Prostate gland (tissue), 2 donors: ENCODE results near the gene TBC1D2. TPM values are rescaled to one million over a fixed set of nuclear protein-coding genes. Genes with fewer than 3 reads are reported as not detected.
A peak's percentile ranks its signal among the peaks of the same experiment; 100 is the strongest.

Experiments used
- DNase-seq: peaks from one replicate; pipeline ENCODE4 v3.0.0-alpha.2; 2019; ENCODE audit warnings: low spot score
- H3K27ac ChIP-seq, 2 donors: fragments of 200-600 bp; sonication (generic); 2 replicates each; pipeline ENCODE4 v1.5.1; 2017 to 2019
- H3K27me3 ChIP-seq: fragments of 200-600 bp; sonication (generic); replicated peaks from 2 replicates; pipeline ENCODE4 v1.5.1; 2019; ENCODE audit not compliant: insufficient read depth
- H3K36me3 ChIP-seq, 2 donors: fragments of 200-600 bp; sonication (generic); 1 replicate in 1 of 2; 2 replicates in 1 of 2; pipeline versions ENCODE4 v1.5.1 to v1.8.1; 2017 to 2019
- H3K4me1 ChIP-seq: fragments of 200-600 bp; sonication (generic); replicated peaks from 2 replicates; pipeline ENCODE4 v1.5.1; 2019
- H3K4me3 ChIP-seq, 2 donors: fragments of 200-600 bp; sonication (generic); 2 replicates each; pipeline ENCODE4 v1.5.1; 2017 to 2019
- H3K9me3 ChIP-seq: fragments of 200-600 bp; sonication (generic); 2 replicates; pipeline ENCODE4 v1.5.1; 2017
- POLR2A ChIP-seq: fragments of 450-650 bp; IDR thresholded peaks from one replicate; pipeline ENCODE4 v1.6.1; 2016; ENCODE audit warnings: antibody characterized with exemption, mild to moderate bottlenecking
- POLR2AphosphoS5 ChIP-seq: sonication (generic); formaldehyde crosslinking; IDR thresholded peaks from one replicate; pipeline ENCODE4 v1.6.1; 2017; ENCODE audit warnings: antibody characterized with exemption
- WGBS: methylation state at CpG from one replicate; pipeline ENCODE4 v1.1.5; 2018; 5-methylcytosine and 5-hydroxymethylcytosine counted together
- intact Hi-C: fragments of 100-400 bp; cut with DNase I; formaldehyde crosslinking; loops from one replicate; pipeline ENCODE4 v1.14.2; 2022
- total RNA-seq, 2 donors: library from RNA; depleted of rRNA; stranded (reverse); fragments of >200 nt; gene quantifications; one replicate each; pipeline ENCODE4 v1.1.0, GENCODE V29; 2016
- TF ChIP-seq, protein P1 (sequence below), 4 experiments: fragments of 200-600 bp in 2 of 4; fragments of 450-650 bp in 2 of 4; sonication (generic) in 2 of 4; IDR thresholded peaks; 1 replicate in 3 of 4; 2 replicates in 1 of 4; pipeline ENCODE4 v1.5.1; 2016 to 2019; ENCODE audit warnings: antibody characterized with exemption in 4 of 4, mild to moderate bottlenecking in 2 of 4, moderate library complexity in 2 of 4

TBC1D2 gene
- total RNA-seq, 2 donors from 2014 or later = 18.4 to 18.8 TPM

DNA sequence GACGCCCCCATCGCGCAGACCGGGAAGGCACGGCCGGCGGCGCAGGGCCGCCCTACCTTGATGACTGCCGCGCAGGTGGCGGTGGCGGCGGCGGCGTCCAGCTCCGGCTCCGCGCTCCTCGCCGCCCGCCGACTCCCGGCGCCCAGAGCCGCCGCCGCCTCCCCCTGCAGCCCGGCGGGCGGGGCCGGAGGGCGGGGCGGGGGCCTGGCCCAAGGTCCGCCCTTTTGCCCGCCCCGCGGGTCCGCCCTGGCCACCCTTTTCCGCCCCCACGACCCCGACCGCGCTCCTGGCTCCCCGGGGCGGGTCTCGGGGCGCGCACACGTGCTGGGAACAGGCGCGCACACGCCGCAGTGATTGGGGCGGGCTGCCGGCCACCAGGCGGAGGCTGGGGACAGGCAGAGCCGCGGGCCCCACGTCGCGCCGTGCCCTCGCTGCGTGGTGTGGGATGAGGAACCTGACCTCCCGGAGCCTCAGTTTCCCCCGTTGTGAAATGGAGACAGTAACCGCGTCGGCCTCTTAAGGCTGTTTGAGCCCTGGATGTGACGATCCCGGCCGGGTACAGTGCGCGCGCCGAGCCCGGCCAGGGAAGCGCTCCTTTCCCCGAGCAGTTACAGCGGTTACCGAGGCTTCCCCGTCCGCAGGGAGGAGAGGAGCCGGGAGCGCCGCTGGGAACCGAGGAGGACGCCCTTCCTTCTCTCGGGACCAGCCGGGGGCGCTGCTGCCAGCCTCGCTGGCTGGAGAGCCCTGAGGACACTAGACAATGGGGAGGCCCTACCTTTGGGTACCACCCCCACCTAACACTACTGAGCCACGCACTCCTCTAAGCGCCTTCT lies 62.7 kb downstream of the TBC1D2 start, which contains the start of gene CORO2A:
Gene CORO2A (minus strand): TSS at position 135 of the 833 bp plus-strand sequence. CDS start 34,977 bp downstream, outside the sequence.
- Histone ChIP-seq H3K4me3 (peak within 1 kb of the TSS; percentile 61 to 63), H3K27ac (peak within 1 kb of the TSS; percentile 93 to 94), H3K36me3 (no peaks in the 10 kb centered on the region), H3K27me3 (no peaks in the 10 kb centered on the region), H3K4me1 (peaks cover 2% of the 10 kb centered on the region), H3K9me3 (no peaks in the 10 kb centered on the region)
- intact Hi-C loops = loop anchor here (10.0 kb wide), 1 partner anchor 118 kb away; no protein-coding TSS in a partner anchor
- TF ChIP-seq, protein P1, sequence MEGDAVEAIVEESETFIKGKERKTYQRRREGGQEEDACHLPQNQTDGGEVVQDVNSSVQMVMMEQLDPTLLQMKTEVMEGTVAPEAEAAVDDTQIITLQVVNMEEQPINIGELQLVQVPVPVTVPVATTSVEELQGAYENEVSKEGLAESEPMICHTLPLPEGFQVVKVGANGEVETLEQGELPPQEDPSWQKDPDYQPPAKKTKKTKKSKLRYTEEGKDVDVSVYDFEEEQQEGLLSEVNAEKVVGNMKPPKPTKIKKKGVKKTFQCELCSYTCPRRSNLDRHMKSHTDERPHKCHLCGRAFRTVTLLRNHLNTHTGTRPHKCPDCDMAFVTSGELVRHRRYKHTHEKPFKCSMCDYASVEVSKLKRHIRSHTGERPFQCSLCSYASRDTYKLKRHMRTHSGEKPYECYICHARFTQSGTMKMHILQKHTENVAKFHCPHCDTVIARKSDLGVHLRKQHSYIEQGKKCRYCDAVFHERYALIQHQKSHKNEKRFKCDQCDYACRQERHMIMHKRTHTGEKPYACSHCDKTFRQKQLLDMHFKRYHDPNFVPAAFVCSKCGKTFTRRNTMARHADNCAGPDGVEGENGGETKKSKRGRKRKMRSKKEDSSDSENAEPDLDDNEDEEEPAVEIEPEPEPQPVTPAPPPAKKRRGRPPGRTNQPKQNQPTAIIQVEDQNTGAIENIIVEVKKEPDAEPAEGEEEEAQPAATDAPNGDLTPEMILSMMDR (IDR thresholded peaks at IDR 0.05) = peak; percentile 20 to 58 (median 40)
- TF ChIP-seq POLR2AphosphoS5 = no peak
- TF ChIP-seq POLR2A = peak; percentile 63
- DNase-seq = peak; percentile 79
- WGBS = under 1% methylated on average over 40 of the region's 95 CpGs

GRCh38 chr9:98191671-98192502 lies 63.6 kb downstream of the TBC1D2 start:
- intact Hi-C loops = loop anchor here (10.0 kb wide), 1 partner anchor 117 kb away; no protein-coding TSS in a partner anchor
- TF ChIP-seq, protein P1 (IDR thresholded peaks at IDR 0.05) = no peak
- TF ChIP-seq POLR2AphosphoS5 (no peak), POLR2A (no peak)
- 22% methylated on average over 11 of the region's 47 CpGs for WGBS

GRCh38 chr9:98191181-98191608 lies 64.3 kb downstream of the TBC1D2 start:
- H3K4me1 ChIP-seq = peaks cover 2% of the 10 kb centered on the region
- no peaks in the 10 kb centered on the region for H3K36me3 ChIP-seq
- no peaks in the 10 kb centered on the region for H3K27me3 ChIP-seq
- no peak for DNase-seq
- H3K9me3 ChIP-seq = no peaks in the 10 kb centered on the region
- 43% methylated on average over 4 of the region's 5 CpGs for WGBS
- H3K4me3 ChIP-seq = peak overlapping the region; percentile 61 to 63
- TF ChIP-seq POLR2AphosphoS5 = no peak
- TF ChIP-seq POLR2A = no peak
- TF ChIP-seq, protein P1 (IDR thresholded peaks at IDR 0.05) = no peak
- intact Hi-C loops = loop anchor here (10.0 kb wide), 1 partner anchor 116 kb away; no protein-coding TSS in a partner anchor
- peak overlapping the region; percentile 93 to 94 for H3K27ac ChIP-seq

More at GRCh38 chr9:98191671-98192502, 63.6 kb downstream of the TBC1D2 start:
- Histone ChIP-seq H3K27ac (peak overlapping the region; percentile 93 to 94), H3K4me1 (peaks cover 2% of the 10 kb centered on the region), H3K36me3 (no peaks in the 10 kb centered on the region), H3K4me3 (peak overlapping the region; percentile 61 to 63), H3K27me3 (no peaks in the 10 kb centered on the region), H3K9me3 (no peaks in the 10 kb centered on the region)
- peak; percentile 49 for DNase-seq

- peak overlapping the region; percentile 61 to 63 for H3K4me3 ChIP-seq
Observed at GRCh38 chr9:98190757-98191105, 64.7 kb downstream of the TBC1D2 start.

More at GRCh38 chr9:98190757-98191105, 64.7 kb downstream of the TBC1D2 start:
- H3K36me3 ChIP-seq = no peaks in the 10 kb centered on the region
- DNase-seq = no peak
- no peaks in the 10 kb centered on the region for H3K27me3 ChIP-seq
- peak overlapping the region; percentile 93 to 94 for H3K27ac ChIP-seq
- no peaks in the 10 kb centered on the region for H3K9me3 ChIP-seq
- H3K4me1 ChIP-seq = peaks cover 2% of the 10 kb centered on the region
- WGBS = 61% methylated on average over 5 of the region's 5 CpGs
- intact Hi-C loops = loop anchor here (10.0 kb wide), 1 partner anchor 116 kb away; no protein-coding TSS in a partner anchor
- TF ChIP-seq, protein P1 (IDR thresholded peaks at IDR 0.05) = no peak
- TF ChIP-seq POLR2A = no peak
- TF ChIP-seq POLR2AphosphoS5 = no peak
